ENCODE data around the gene SLC22A14. TPM values are rescaled to one million over a fixed set of nuclear protein-coding genes. Genes with fewer than 3 reads are reported as not detected.

The SLC22A14 gene
- total RNA-seq, 1 donor from 2014 or later: 0.93 TPM

- TF ChIP-seq, protein P1, sequence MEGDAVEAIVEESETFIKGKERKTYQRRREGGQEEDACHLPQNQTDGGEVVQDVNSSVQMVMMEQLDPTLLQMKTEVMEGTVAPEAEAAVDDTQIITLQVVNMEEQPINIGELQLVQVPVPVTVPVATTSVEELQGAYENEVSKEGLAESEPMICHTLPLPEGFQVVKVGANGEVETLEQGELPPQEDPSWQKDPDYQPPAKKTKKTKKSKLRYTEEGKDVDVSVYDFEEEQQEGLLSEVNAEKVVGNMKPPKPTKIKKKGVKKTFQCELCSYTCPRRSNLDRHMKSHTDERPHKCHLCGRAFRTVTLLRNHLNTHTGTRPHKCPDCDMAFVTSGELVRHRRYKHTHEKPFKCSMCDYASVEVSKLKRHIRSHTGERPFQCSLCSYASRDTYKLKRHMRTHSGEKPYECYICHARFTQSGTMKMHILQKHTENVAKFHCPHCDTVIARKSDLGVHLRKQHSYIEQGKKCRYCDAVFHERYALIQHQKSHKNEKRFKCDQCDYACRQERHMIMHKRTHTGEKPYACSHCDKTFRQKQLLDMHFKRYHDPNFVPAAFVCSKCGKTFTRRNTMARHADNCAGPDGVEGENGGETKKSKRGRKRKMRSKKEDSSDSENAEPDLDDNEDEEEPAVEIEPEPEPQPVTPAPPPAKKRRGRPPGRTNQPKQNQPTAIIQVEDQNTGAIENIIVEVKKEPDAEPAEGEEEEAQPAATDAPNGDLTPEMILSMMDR (IDR thresholded peaks at IDR 0.05; ENCODE audit: partially characterized antibody, unreplicated experiment): no peak
- H3K36me3 Mint-ChIP-seq (ENCODE audit: unreplicated experiment): peaks cover under 1% of the 10 kb centered on the region
- peaks cover 4% of the 10 kb centered on the region for H3K9me3 Mint-ChIP-seq (ENCODE audit: unreplicated experiment)
- H3K4me3 Mint-ChIP-seq (ENCODE audit: unreplicated experiment): no peak overlapping the region
- no peak overlapping the region for H3K27ac Mint-ChIP-seq (ENCODE audit: unreplicated experiment)
- no peaks in the 10 kb centered on the region for H3K27me3 Mint-ChIP-seq (ENCODE audit: unreplicated experiment)
- H3K4me1 Mint-ChIP-seq (ENCODE audit: low read depth, unreplicated experiment): no peaks in the 10 kb centered on the region
- no peak for DNase-seq
Measured at GRCh38 chr3:38367779-38368178, 85.7 kb downstream of the SLC22A14 start.

Other genes with a start within 250 kb of the SLC22A14 start
- gene DLEC1, start 243.1 kb upstream of the SLC22A14 start, total RNA-seq (ENCODE audit: unreplicated experiment): 0.42 TPM
- gene ACAA1, start 145.2 kb upstream of the SLC22A14 start, total RNA-seq (ENCODE audit: unreplicated experiment): 89.8 TPM
- 58.0 TPM for gene MYD88, start 143.6 kb upstream of the SLC22A14 start, total RNA-seq (ENCODE audit: unreplicated experiment)
- gene OXSR1, start 116.8 kb upstream of the SLC22A14 start, total RNA-seq (ENCODE audit: unreplicated experiment): 80.7 TPM
- gene SLC22A13, start 16.5 kb upstream of the SLC22A14 start, total RNA-seq (ENCODE audit: unreplicated experiment): 1.5 TPM
- 2.6 TPM for gene XYLB, start 64.5 kb downstream of the SLC22A14 start, total RNA-seq (ENCODE audit: unreplicated experiment)
- 122 TPM for gene ACVR2B, start 171.6 kb downstream of the SLC22A14 start, total RNA-seq (ENCODE audit: unreplicated experiment)
- 20.9 TPM for gene EXOG, start 214.0 kb downstream of the SLC22A14 start, total RNA-seq (ENCODE audit: unreplicated experiment)

Measured in glutamatergic neuron (in vitro differentiated cells).